ENCODE data around the gene POLE. TPM values are rescaled to one million over a fixed set of nuclear protein-coding genes. Genes with fewer than 3 reads are reported as not detected.

The POLE gene
- total RNA-seq: 10 to 100 TPM; 58.7 to 66.0 (median 65.0) TPM
- 30.9 TPM for total RNA-seq (2013)

- peaks cover 16% of the 10 kb centered on the region for H3K4me1 ChIP-seq (ENCODE audit: control insufficient read depth, insufficient read depth, low read length)
- peak within 1 kb of the TSS; percentile 91 for H3K4me3 Mint-ChIP-seq
- no peak within 1 kb of the TSS for H3K27ac ChIP-seq (ENCODE audit: low read length)
- no peaks in the 10 kb centered on the region for H3K27me3 ChIP-seq (ENCODE audit: control insufficient read depth, insufficient read depth, low read length)
- DNase-seq (peak; percentile 86 to 96), ATAC-seq (peak; percentile 92 to 99 (median 95))
- under 1% methylated on average over 134 of the region's 134 CpGs for WGBS (ENCODE audit: insufficient coverage)
- no peaks in the 10 kb centered on the region for H3K9me3 Mint-ChIP-seq
- intact Hi-C loops (cut with micrococcal nuclease): no loop called here
- peak within 1 kb of the TSS in 1 of 2 donors; percentile 78 for H3K27ac Mint-ChIP-seq
- no peak for TF ChIP-seq CTCF (IDR thresholded peaks at IDR 0.05)
- no peaks in the 10 kb centered on the region for H3K9me3 ChIP-seq (ENCODE audit: control insufficient read depth, insufficient read depth, low read length)
- H3K4me1 Mint-ChIP-seq: peaks cover 0 to 18% of the 10 kb centered on the region in 2 donors
- H3K36me3 ChIP-seq (ENCODE audit: control insufficient read depth, insufficient read depth, low read length): no peaks in the 10 kb centered on the region
- H3K4me3 ChIP-seq (ENCODE audit: low read length): peak within 1 kb of the TSS; percentile 27
- H3K36me3 Mint-ChIP-seq: no peaks in the 10 kb centered on the region
- H3K27me3 Mint-ChIP-seq (ENCODE audit: low read depth in 2 of 2): no peaks in the 10 kb centered on the region
Measured at GRCh38 chr12:132687211-132688164, at the start of gene POLE, which contains the start of gene PXMP2. TSS of gene POLE (minus strand) at chr12:132687342. CDS start at chr12:132687315, 27 bp downstream. TSS of gene PXMP2 (plus strand) at chr12:132687587. CDS start at chr12:132687671, 84 bp downstream.

- TF ChIP-seq CTCF (IDR thresholded peaks at IDR 0.05): no peak
- Mint-ChIP-seq H3K27ac (no peak overlapping the region), H3K4me1 (peaks cover 0 to 6% of the 10 kb centered on the region in 2 donors), H3K36me3 (peaks cover 19% of the 10 kb centered on the region), H3K27me3 (ENCODE audit: low read depth in 2 of 2) (no peaks in the 10 kb centered on the region), H3K9me3 (no peaks in the 10 kb centered on the region), H3K4me3 (no peak overlapping the region)
- no peak for ATAC-seq
- no peak overlapping the region for H3K4me3 ChIP-seq (ENCODE audit: low read length)
- intact Hi-C loops (cut with micrococcal nuclease): no loop called here
- WGBS (ENCODE audit: insufficient coverage): 99% methylated on average over 15 of the region's 15 CpGs
- H3K4me1 ChIP-seq (ENCODE audit: control insufficient read depth, insufficient read depth, low read length): no peaks in the 10 kb centered on the region
- no peaks in the 10 kb centered on the region for H3K27me3 ChIP-seq (ENCODE audit: control insufficient read depth, insufficient read depth, low read length)
- no peaks in the 10 kb centered on the region for H3K9me3 ChIP-seq (ENCODE audit: control insufficient read depth, insufficient read depth, low read length)
- H3K27ac ChIP-seq (ENCODE audit: low read length): no peak overlapping the region
- peaks cover 84% of the 10 kb centered on the region for H3K36me3 ChIP-seq (ENCODE audit: control insufficient read depth, insufficient read depth, low read length)
- no peak for DNase-seq
Measured at GRCh38 chr12:132736913-132737312, 49.8 kb upstream of the POLE start.

- no peak overlapping the region for H3K4me3 Mint-ChIP-seq
- H3K4me1 Mint-ChIP-seq: peaks cover 0 to 5% of the 10 kb centered on the region in 2 donors
- Histone ChIP-seq H3K4me3 (ENCODE audit: low read length) (no peak overlapping the region), H3K9me3 (ENCODE audit: control insufficient read depth, insufficient read depth, low read length) (no peaks in the 10 kb centered on the region), H3K4me1 (ENCODE audit: control insufficient read depth, insufficient read depth, low read length) (no peaks in the 10 kb centered on the region), H3K36me3 (ENCODE audit: control insufficient read depth, insufficient read depth, low read length) (peaks cover 87% of the 10 kb centered on the region), H3K27me3 (ENCODE audit: control insufficient read depth, insufficient read depth, low read length) (no peaks in the 10 kb centered on the region), H3K27ac (ENCODE audit: low read length) (no peak overlapping the region)
- H3K27ac Mint-ChIP-seq: no peak overlapping the region
- peaks cover 24% of the 10 kb centered on the region for H3K36me3 Mint-ChIP-seq
- 98% methylated on average over 12 of the region's 12 CpGs for WGBS (ENCODE audit: insufficient coverage)
- H3K9me3 Mint-ChIP-seq: no peaks in the 10 kb centered on the region
- no peaks in the 10 kb centered on the region for H3K27me3 Mint-ChIP-seq (ENCODE audit: low read depth in 2 of 2)
- no peak for DNase-seq
- intact Hi-C loops (cut with micrococcal nuclease): no loop called here
- no peak for ATAC-seq
- no peak for TF ChIP-seq CTCF (IDR thresholded peaks at IDR 0.05)
Measured at GRCh38 chr12:132736378-132736777, 49.2 kb upstream of the POLE start.
